KOPT-K1 (cell line): Measurements from ENCODE around the gene MIB2.
"Not testable (repeated sequence)": the region's sequence is repeated elsewhere in the genome, so short reads cannot be mapped to it uniquely, and the experiment has no call there.

ENCODE experiments used
- H3K27ac ChIP-seq: fragments of 200-600 bp; sonication (generic); 2 replicates; pipeline ENCODE4 v1.5.1; 2016; ENCODE audit warnings: antibody characterized with exemption, mild to moderate bottlenecking, low read depth, low read length; ENCODE audit not compliant: poor library complexity, severe bottlenecking
- H3K36me3 ChIP-seq: fragments of 200-600 bp; sonication (generic); 2 replicates; pipeline ENCODE4 v1.5.1; 2017; ENCODE audit warnings: antibody characterized with exemption, mild to moderate bottlenecking, low read length, moderate library complexity; ENCODE audit not compliant: insufficient read depth
- H3K9me3 ChIP-seq: fragments of 200-600 bp; sonication (generic); 2 replicates; pipeline ENCODE4 v1.5.1; 2017; ENCODE audit warnings: antibody characterized with exemption, low read length, mild to moderate bottlenecking; ENCODE audit not compliant: insufficient read depth, poor library complexity, severe bottlenecking

Gene MIB2

DNA sequence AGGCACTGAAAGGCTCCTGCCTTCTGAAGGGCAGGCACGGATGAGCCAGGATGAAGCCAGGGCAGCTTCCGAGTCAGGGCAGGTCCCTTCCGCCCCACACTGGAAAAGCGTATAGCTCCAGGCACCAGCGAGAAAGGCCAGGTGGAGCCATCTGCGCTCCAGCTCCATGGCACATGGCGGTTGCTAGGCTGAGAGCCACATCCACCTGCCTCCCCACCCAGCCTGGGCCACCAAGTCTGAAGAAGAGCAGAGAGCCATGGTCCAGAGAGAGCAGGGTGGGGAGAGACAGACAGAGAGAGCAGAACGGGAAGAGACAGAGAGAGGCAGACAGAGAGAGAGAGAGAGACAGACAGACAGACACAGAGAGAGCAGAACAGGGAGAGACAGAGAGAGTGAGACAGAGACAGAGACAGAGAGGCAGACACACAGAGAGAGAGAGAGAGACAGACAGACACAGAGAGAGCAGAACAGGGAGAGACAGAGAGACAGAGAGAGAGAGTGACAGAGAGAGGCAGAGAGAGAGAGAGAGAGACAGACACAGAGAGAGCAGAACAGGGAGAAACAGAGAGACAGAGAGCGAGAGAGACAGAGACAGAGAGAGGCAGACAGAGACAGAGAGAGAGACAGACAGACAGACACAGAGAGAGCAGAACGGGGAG is 20.6 kb upstream of the MIB2 start:
- Histone ChIP-seq H3K36me3 (no peaks in the 10 kb centered on the region), H3K9me3 (no peaks in the 10 kb centered on the region), H3K27ac (no peak overlapping the region)

DNA sequence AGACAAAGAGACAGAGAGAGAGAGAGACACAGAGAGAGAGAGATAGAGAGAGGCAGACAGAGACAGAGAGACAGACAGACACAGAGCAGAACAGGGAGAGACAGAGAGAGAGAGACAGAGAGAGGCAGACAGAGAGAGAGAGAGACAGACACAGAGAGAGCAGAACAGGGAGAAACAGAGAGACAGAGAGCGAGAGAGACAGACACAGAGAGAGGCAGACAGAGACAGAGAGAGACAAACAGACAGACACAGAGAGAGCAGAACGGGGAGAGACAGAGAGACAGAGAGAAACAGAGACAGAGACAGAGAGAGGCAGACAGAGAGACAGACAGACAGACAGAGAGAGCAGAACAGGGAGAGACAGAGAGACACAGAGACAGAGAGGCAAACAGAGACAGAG is 20.0 kb upstream of the MIB2 start:
- not testable (repeated sequence) for H3K27ac ChIP-seq, H3K36me3 ChIP-seq, H3K9me3 ChIP-seq

DNA sequence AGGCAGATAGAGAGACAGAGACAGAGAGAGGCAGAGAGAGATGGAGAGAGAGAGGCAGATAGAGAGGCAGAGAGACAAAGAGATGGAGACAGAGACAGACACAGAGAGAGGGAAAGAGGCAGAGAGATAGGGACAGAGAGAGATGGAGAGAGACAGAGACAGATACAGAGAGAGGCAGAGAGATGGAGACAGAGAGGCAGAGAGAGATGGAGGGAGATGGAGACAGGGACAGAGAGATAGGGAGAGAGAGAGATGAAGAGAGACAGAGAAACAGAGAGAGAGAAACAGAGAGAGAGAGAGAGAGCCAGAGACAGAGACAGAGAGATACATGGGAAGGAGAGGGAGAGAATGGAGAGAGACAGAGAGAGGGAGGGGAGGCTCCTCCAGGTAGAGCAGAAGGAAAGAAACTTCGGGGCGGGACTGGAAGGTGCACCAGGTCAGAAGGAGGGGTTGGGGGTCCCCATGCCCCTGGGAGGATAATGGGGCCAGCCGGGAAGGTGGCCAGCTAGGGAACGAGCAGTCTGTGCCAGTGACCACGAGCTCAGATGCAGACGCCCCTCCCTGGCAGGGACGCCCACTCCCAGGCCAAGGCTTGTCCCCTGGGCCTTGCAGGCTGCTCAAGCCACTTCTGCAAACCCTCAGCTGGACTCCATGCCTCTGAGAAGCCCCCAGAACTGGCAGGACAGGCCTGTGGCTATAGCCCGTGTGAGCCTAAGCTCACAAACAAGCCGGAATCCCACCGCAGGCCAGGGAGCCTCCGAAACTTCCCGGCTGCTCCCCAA is 18.6 kb upstream of the MIB2 start:
- no peak overlapping the region for H3K27ac ChIP-seq
- no peaks in the 10 kb centered on the region for H3K36me3 ChIP-seq
- H3K9me3 ChIP-seq: no peaks in the 10 kb centered on the region

DNA sequence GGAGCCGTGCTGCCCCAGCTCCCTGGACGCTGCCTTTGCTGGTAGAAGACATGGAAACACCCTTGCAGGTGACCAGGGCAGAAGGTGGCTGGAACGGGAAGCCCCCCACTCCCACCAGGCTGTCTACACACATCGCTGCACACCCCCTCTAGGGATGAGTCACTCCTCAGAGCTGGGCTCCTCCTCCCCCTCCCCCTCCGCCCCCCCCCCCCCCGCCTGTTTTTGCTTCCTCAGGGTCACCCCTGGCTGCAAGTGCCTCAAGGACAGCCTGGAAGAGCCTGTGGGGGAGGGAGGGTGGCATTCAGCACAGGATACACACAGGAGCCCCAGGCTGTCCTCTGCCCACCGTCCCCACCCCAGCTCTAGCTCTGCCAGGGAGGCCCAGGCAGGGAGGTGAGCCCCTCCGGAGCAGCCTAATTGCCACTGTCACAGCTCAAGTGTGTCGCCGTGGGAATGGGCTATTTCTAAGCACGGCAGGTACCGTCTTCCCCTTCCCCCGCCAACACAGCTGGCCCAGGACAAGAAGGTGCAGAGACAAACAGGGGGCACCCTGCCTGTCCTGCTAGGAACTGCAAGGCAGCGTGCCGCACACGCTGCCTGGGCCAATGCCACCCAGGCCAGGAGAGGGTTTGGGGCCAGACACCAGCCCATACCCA is 17.9 kb upstream of the MIB2 start:
- no peaks in the 10 kb centered on the region for H3K36me3 ChIP-seq
- no peak overlapping the region for H3K27ac ChIP-seq
- H3K9me3 ChIP-seq: no peaks in the 10 kb centered on the region

DNA sequence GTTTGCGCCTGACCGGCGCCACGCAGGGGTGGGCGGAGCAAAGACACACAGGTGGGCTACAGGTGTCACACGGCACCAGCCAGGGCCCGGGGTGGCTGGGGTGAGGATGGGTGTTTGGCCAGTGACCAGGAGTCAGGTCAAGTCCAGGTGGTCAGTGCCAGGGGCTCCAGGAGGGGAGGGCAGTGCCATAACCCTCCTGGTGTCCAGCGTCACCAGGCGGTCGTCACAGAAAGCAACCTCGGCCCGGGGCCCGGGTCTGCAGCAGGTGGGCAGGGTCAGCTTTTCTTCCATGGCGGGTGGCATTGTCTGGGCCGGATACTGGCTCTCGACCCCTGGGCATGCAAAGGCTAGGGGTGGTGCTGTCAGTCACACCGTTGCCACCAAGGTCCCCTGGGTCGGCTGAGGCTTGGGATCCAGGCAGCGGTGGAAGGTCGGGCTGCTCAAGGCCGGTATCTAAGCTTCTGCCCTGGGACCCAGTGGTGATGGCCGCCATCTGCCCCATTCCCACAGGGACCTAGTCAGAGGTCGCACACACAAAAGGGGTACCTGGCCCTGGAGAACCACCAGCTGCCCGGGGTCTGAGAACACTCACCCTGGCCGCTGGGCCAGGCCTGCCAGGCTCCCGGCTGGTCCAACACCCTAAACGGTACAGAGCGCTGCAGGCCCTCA is 17.1 kb upstream of the MIB2 start:
- Histone ChIP-seq H3K27ac (no peak overlapping the region), H3K36me3 (no peaks in the 10 kb centered on the region), H3K9me3 (no peaks in the 10 kb centered on the region)

DNA sequence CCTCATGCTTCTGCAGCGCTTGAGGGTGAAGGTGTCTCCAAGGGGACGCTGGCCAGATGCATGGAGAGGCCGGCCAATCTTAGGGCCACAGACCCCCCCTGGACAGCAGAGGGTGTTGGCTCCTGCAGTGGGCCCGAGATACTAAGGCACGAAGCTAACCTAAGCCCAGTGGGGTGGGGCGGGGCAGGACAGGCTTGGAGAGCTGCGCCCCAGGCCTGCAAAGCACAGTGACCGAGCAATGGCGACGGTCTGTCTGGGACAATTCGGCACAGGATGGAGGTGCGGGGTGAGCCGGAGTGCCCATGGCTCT is 16.6 kb upstream of the MIB2 start:
- no peaks in the 10 kb centered on the region for H3K9me3 ChIP-seq
- no peak overlapping the region for H3K27ac ChIP-seq
- H3K36me3 ChIP-seq: no peaks in the 10 kb centered on the region

DNA sequence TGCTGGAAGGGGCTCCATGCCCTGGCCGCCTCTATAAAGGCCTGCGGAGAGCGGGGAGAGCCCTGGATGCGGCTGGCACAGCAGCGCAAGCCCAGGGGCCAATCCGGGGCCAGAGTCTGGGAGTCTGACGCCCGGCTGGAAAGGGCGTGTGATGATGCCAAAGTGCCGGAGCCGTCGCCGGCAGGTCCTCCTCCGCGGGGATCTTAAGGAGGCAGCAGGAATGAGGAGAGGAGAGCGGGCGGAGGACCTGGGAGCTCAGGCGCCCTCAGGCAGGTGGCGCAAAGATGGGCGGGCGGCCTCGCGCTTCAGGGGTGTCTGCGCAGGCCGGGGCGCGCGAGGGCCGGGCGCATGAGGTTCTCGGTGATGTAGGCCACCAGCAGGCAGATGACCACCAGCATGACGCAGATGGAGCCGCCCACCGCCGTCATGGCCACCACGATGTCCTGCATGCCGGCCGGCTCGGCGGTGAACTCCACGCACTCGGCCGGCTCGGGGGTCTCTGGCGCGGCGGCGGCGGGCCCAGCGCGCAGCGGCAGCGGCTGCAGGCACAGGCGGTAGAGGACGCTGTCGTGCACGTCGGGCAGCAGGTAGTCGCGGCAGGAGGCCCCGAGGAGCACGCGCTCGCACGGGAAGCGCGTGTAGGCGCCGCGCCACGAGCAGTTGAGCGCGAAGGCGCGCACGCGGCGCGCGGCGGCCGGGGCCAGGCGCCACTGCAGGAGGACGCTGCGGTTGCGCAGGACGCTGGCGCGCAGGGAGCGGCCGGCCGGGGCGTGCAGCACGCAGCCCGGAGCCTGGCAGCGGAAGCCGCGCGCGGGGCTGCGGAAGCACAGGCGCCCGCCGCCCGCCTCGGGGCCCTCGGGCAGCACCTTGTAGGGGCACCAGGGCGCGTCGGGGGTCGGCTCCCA is 16.0 kb upstream of the MIB2 start:
- H3K27ac ChIP-seq: no peak overlapping the region
- H3K9me3 ChIP-seq: no peaks in the 10 kb centered on the region
- H3K36me3 ChIP-seq: no peaks in the 10 kb centered on the region

DNA sequence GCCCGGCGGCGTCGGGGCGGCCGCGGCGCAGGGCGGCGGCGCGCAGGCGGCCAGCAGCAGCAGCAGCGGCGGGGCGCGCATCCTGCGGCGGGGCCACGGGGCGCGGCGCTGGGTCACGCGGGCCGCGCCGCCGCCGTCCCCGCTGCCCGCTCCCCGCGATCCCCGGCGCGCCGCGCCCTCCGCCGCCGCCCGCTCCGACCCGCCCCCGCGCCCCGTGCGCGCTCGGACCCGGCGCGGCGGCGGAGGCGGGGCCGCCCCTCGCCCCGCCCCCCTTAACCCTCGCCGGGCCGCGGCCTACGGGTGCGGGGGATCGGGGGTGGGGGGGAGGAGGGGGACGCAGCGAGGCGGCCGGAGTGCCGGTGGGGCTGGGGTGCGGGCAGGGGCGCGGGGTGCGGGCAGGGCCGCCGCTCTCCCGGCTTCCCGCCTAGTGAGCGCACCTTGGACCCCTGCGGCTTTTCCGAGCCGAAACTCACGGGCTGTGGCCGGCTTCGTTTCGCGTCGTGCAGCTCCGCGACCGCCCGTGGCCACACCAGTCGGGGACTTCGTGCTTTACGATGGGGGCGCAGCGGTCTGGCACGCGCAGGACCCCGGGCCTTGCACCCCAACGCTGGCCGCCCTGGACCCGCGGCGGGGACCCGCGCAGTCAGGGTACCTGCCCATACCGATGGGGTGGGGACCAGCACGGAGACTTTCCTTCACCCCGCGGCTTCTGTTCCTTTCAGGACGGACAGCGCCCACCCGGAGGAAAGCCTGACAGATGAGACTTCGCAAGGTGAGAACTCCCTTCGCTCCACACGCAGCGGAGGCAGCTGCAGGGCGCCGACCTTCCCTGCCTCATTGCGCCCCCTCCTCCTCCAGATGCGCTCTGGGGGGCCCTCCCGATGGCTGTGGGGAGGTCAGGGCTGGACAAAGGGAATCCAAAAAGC is 15.1 kb upstream of the MIB2 start, which contains the start of gene FNDC10:
TSS of gene FNDC10 (minus strand) at position 201 of the 926 bp plus-strand sequence. CDS start at position 81, 120 bp downstream.
- no peaks in the 10 kb centered on the region for H3K36me3 ChIP-seq
- H3K9me3 ChIP-seq: no peaks in the 10 kb centered on the region
- H3K27ac ChIP-seq: no peak within 1 kb of the TSS

DNA sequence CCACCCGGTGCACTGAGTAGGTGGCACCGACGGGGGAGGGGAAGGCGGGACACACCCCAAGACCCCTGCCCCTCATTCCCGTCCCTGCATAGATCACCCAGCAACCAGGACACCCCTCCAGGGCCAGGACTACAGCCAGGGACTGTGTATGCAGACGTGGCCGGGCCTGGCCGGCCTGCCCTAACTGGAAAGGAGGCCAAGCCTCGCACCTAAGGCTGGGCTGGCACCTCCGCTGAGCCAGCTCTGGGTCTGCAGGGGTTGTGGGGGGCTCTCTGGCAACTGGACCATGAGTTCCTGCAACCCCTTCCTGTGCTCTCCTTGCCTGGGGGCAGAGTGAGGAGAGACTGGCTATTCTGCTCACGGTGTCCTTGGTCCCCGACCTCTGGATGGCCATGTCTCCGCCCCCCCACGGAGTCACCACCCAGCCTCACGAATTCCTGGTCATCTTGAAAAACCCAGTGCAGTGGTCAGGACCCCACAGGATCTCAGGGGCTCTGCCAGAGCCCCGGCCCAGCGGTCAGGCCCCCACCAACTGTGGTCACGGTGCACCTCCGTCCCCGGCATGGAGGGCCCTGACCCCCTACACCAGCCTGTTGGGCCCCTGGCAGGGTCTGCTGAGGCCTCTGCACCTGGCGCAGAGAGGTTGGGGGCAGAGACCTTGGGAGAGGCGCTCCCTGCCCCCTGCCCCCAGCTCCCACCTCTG is 14.3 kb upstream of the MIB2 start:
- Histone ChIP-seq H3K27ac (no peak overlapping the region), H3K36me3 (no peaks in the 10 kb centered on the region), H3K9me3 (no peaks in the 10 kb centered on the region)

DNA sequence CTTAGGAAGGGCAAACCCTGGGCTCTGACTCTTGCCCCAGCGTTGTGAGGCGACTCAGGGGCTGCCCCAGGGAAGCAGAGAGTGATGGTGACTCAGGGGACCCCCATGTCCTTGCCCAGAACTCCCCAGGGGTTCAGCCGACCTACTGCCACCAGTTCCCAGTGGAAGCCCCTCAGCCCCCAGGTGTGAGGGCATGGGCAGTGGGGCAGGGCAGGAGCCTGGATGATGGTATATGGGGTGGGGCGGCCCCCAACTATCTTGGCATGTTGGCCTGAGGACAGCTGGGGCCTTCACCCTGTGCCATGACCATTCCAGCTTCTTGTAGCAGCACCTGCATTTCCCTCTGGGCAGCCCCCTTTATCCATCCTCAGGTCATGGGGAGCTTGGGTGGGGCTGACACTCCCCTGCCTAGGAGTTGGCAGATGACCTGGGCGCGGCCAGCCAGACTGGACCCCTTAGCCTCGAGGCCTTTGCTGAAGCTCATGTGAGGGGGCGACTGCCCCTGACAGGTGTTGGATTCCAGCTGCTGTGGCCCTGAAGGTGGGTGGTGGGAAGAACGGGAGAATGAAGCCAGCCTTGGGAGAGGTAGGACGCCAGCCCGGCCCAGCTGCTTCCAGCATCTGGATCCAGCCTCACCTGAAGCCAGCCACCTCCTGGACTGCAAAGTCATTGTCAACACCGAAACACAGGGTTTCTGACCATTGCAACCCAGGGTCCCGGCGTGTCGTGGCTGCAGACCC is 13.6 kb upstream of the MIB2 start:
- H3K36me3 ChIP-seq: no peaks in the 10 kb centered on the region
- H3K27ac ChIP-seq: no peak overlapping the region
- no peaks in the 10 kb centered on the region for H3K9me3 ChIP-seq

DNA sequence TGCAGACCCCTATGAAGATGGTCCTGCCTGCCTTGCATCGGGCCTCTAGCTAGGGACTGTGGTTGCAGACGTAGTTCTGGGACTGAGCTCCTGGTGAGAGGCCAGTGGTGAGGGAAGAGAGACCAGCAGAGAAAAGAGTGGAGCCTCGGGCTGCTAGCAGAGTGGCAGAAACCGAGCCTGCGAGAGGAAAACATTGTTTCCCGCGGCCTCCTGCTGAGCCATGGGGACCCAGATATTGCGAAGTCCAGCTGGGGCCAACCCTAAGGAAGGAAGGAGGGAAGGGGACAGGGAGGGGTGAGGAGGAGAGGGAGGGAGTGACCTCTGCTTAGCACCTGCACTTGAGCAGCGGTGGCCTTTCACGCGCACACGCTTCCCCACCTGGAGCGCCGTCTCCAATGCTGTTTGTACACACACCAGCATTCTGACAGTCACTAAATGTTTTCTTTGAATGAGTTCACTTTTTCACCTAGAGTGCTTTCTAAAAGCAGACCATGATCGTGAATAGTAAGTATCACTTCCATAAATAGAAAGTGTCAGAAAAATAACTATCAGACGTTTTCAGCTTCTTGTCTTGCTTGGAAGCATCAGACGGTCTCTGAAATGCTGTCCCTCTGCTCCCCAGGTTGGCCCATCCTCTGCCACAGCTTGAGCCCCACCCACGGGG is 12.9 kb upstream of the MIB2 start:
- no peaks in the 10 kb centered on the region for H3K36me3 ChIP-seq
- no peak overlapping the region for H3K27ac ChIP-seq
- no peaks in the 10 kb centered on the region for H3K9me3 ChIP-seq

DNA sequence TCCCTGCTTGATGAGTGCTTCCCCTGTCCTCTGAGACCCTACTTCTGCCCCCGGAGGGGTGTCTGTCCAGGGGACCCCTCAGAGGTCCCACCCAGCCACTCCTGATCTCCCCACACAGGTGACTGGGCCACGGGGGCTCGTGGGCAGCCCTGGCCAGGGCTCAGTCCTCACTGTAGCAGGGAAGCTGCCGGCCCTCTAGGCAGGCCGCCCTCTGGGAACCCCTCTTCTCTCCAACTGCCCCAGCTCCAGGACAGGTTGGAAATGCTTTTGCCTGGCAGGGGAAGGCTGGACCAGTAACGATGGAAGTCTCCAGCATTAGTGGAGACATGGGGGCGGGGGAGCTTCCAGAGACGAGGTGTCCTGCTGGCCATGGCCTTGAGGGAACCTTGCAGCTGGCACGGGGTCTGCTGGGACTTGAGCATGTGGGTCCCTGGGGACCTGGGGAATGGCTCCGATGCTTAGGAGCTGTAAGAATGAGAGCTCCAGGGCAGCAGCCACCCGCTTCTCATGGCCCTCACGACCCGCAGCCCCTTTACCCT is 12.3 kb upstream of the MIB2 start:
- Histone ChIP-seq H3K36me3 (no peaks in the 10 kb centered on the region), H3K9me3 (no peaks in the 10 kb centered on the region), H3K27ac (no peak overlapping the region)
